ENCODE results near the gene CRYL1.

Gene CRYL1

GRCh38 chr13:20528452-20528851 lies 2.8 kb upstream of the CRYL1 start:
- no peak overlapping the region for H3K4me3 ChIP-seq (ENCODE audit: low read length)
- no peak for DNase-seq (ENCODE audit: low read depth)
- TF ChIP-seq CTCF (conservative IDR thresholded peaks at IDR 0.05; ENCODE audit: low read length), result no peak

- peak overlapping the region; percentile 82 for H3K4me3 ChIP-seq (ENCODE audit: low read length)
- peak; percentile 5 for DNase-seq (ENCODE audit: low read depth)
- TF ChIP-seq CTCF (conservative IDR thresholded peaks at IDR 0.05; ENCODE audit: low read length), result no peak
Measured at GRCh38 chr13:20526664-20527063, 1.0 kb upstream of the CRYL1 start.

- no peak for DNase-seq (ENCODE audit: low read depth)
- no peak for TF ChIP-seq CTCF (conservative IDR thresholded peaks at IDR 0.05; ENCODE audit: low read length)
- H3K4me3 ChIP-seq (ENCODE audit: low read length), result peak overlapping the region; percentile 82
Measured at GRCh38 chr13:20525144-20525600, 485 bp downstream of the CRYL1 start.

GRCh38 chr13:20521364-20522115 lies 4.1 kb downstream of the CRYL1 start:
- TF ChIP-seq CTCF (conservative IDR thresholded peaks at IDR 0.05; ENCODE audit: low read length), result no peak
- H3K4me3 ChIP-seq (ENCODE audit: low read length), result no peak overlapping the region
- DNase-seq (ENCODE audit: low read depth), result no peak

GRCh38 chr13:20519875-20520274 lies 5.8 kb downstream of the CRYL1 start:
- H3K4me3 ChIP-seq (ENCODE audit: low read length), result no peak overlapping the region
- DNase-seq (ENCODE audit: low read depth), result peak; percentile 17
- no peak for TF ChIP-seq CTCF (conservative IDR thresholded peaks at IDR 0.05; ENCODE audit: low read length)

- no peak overlapping the region for H3K4me3 ChIP-seq (ENCODE audit: low read length)
- no peak for TF ChIP-seq CTCF (conservative IDR thresholded peaks at IDR 0.05; ENCODE audit: low read length)
- DNase-seq (ENCODE audit: low read depth), result peak; percentile 22
Measured at GRCh38 chr13:20518660-20519100, 7.0 kb downstream of the CRYL1 start.

GRCh38 chr13:20514866-20515265 lies 10.8 kb downstream of the CRYL1 start:
- no peak overlapping the region for H3K4me3 ChIP-seq (ENCODE audit: low read length)
- no peak for TF ChIP-seq CTCF (conservative IDR thresholded peaks at IDR 0.05; ENCODE audit: low read length)
- DNase-seq (ENCODE audit: low read depth), result no peak
